NCI-H146 treated with DMSO at 0.1 percent for 48 hours (cell line): Measurements from ENCODE around the gene TFDP2.
"Not testable (repeated sequence)": the region's sequence is repeated elsewhere in the genome, so short reads cannot be mapped to it uniquely, and the experiment has no call there.

Experiments
- DNase-seq: peaks from one replicate; lab custom pipeline; 2025; ENCODE audit not compliant: unreplicated experiment; lab: John Stamatoyannopoulos, UW

TFDP2 gene

GRCh38 chr3:141930801-141931200, 218.5 kb downstream of the TFDP2 start:
- no peak for DNase-seq

GRCh38 chr3:141929341-141929995, 219.9 kb downstream of the TFDP2 start:
- no peak for DNase-seq

DNA sequence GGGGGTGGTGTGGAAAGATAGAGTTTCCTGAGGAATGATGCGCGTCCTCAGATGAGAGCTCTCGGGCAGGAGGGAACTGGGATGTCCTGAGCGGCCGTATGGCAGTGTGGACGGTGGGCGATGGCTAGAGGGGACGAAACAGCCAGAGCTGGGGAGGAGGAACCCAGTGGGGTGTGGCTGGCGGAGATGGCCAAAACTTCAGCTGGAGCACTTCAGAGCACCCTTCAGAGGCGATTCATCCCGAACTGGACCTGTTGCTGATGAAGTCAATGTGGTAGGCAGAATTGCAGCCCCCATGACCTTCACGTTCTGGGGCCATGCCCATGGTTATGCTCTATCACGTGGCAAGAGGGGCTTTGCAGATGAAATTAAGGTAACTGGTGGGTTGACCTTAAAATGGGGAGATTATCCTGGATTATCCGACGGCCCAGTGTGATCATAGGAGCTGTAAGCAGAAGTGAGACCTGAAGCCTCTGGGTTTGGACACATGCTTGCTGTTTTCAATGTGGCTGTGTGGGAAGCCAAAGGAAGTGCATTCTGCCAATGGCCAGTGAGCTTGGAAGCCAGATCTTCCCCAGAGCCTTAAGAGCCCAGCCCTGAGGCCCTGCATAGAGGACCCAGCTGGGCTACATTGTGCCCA, 220.6 kb downstream of the TFDP2 start:
- DNase-seq: no peak

GRCh38 chr3:141926929-141927328, 222.4 kb downstream of the TFDP2 start:
- DNase-seq: no peak

- not testable (repeated sequence) for DNase-seq
Measured at GRCh38 chr3:141925677-141926076, 223.7 kb downstream of the TFDP2 start.

DNA sequence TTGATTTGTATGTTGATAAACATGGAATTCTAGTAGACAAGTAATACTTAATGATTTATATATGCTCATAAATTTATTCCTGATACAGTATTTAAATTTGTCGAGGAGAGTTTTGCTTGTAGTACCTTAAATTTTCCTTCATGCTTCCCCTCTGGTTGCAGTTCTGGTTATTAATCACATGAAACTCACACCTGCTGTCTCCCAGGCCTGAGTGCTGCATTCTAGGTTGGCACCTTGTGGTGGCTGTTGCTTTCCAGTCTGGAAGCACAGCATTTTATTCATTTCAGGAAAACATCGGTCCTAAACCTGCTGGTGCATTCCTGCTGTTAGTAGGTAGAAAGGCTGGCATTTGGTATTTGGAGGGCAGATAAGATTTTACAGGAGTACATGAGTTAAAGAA, 228.0 kb downstream of the TFDP2 start:
- no peak for DNase-seq

DNA sequence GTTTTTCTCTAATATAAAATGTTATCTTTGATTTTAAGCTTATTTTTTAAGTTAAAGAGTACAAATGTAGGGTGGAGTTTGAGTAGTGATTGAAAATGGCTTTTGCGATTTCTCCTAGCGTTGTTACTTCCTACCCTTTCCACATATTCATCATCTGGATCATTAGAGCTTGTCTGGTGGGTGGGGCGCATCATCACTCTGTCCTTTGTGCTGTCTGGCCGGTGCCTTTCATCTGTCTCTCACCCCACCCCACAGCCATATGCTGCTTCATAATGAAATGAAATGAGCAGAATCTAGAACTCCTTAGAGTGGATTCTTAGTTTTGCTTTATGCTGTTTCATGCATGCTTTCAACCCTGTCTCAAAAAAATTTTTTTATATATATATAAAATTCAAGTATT, 228.6 kb downstream of the TFDP2 start:
- no peak for DNase-seq

GRCh38 chr3:141915766-141916165, 233.6 kb downstream of the TFDP2 start:
- DNase-seq: no peak

DNA sequence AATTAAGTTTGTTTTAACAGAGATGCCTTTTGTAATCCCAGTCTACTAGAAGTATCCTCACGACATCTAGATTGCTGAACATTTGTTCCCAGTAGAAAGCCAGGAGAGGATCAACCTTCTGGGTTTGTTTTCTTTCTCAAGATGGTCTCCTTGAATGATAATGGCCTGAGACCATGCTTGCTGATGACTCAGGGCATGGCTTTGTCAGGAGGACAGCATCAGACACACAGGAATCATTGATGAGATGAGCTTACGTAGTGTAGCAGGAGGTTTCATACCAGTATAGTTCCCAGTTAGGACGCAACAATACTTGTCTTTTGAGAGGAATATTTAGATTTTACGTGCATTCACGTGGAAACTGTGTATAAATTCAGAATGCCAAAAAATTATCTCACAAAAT, 234.3 kb downstream of the TFDP2 start:
- DNase-seq: no peak

- DNase-seq: no peak
Measured at GRCh38 chr3:141914311-141914710, 235.0 kb downstream of the TFDP2 start.

DNA sequence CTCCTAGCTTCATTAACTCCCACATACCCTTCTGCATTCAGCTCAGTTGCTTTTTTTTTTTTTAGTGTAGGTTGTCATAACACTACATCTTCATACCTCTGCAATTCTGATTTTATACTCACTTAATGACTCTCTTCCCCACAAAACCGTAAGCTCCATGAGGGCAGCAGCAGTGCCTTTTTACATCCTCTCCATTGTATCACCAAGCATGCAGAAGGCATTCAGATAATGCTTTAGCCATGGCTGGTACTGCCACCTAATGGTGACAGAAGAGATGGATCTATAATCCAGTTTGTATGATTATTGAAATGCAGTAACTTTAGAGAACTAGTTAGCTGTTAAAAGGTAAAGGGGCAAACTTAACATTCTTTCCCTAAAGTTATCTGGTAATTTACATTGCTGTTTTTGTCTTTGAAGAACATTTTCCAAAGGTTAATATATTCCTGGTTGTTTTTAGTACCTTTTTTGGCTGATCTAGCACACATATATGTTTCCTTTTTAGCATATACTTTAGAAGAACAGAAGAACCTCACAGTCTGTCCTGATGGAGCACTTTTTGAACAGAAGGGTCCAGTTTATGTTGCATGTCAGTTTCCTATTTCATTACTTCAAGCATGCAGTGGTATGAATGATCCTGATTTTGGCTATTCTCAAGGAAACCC, 236.1 kb downstream of the TFDP2 start:
- DNase-seq: peak; percentile 32

DNA sequence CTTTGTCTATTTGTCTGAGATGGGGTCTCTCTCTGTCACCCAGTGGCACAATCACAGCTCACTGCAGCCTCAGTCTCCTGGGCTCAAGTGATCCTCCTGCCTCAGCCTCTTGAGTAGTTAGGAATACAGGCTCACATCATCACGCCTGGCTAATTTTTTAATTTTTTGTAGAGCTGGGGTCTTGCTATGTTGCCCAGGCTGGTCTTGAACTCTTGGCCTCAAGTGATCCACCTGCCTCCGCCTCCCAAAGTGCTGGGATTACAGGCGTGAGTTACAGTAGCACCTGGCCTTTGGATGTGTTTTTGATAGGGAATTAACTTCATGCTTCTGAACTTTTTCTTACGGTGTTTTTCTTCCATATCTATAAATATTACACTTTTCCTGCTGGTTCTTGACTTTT, 239.4 kb downstream of the TFDP2 start:
- DNase-seq: not testable (repeated sequence)

- no peak for DNase-seq
Measured at GRCh38 chr3:141909408-141909807, 239.9 kb downstream of the TFDP2 start.

DNA sequence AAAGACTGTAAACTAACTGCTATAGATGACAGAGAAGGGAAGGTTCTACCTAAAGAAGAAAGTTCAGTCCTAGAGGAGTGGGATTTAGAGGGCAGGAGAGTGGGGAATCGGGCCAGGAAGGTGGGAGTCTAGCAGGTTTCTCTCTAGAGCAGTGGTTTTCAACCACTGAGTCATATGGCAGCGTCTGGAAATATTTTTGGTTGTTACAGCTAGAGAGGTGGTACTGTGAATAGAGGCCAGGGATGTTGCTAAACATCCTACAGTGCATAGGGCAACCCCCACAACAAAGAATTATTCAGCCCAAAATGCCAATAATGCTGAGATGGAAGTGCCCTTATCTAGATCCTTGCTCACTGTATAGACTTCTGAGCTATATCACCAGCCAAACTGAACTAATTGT, 244.2 kb downstream of the TFDP2 start:
- no peak for DNase-seq

DNA sequence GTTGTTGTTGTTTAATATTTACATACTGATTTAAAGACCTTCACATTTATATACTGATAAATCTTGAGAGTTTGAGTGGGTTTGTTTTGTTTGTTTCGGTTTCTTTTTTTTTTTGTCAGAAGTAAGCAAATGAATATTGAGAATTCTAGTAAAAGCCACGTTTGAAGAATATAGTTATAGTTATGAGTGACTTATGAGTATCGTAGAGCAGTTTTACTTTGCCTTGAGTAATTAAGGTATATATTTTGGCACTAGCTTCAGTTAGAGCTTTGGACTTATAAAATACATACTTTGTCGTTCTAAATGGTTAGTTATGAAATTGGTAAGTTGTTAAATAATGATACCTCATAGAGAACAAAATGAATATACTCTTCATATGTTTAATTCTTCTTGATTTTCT, 245.1 kb downstream of the TFDP2 start:
- DNase-seq: no peak

DNA sequence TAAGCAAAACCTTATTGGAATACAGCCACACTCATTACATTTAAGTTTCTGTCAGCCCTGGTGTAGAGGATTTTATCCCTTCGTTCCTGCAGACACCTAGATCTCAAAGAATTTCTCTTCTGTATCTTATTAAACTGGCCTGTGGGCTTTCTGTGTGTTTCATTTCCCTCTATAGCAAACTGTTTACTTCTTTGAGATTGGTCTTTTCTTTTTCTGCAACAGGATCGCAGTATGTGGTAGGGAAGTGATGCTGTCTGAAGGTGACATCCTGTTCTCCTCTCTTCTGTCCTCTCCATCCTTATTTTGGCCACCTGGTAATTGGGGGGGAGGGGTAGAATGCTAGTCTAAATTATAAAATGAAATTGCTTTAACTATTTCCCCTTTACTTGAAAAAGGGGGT, 247.4 kb downstream of the TFDP2 start:
- no peak for DNase-seq

DNA sequence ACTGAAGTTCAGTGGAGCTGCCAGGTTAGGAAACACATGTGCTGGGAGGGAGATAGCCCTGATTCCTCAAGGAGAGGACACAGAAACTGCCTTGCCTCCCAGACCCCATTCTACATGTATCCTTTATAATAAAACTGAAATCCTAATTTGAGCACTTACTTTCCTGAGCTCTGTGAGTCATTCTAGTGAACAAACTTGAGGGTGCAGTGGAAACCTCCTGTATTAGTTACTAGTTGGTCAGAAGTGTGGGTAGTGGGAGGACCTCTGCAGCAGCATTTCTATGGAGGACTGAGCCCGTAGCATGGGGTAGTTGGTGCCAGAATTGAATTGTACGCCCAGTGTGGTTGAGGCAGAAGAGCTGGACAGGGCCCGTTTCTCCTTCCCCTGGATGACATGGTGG, 249.0 kb downstream of the TFDP2 start:
- DNase-seq: no peak

DNA sequence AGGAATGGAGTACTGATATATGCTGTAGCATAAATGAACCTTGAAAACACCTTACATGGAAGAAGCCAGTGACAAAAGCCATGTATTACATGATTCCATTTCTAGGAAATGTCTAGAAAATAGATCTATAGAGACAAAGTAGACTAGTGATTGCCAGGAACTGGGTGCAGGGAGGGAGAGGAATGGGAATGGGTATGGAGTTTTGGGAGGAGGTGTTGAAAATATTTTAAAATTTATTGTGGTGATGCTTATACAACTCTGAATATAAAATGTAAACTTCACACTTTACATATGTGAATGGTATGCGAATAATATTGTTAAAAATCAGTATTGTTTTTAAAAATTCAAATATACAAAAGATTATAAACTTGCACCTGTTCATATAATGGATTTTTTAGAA, 250.4 kb downstream of the TFDP2 start:
- no peak for DNase-seq

DNA sequence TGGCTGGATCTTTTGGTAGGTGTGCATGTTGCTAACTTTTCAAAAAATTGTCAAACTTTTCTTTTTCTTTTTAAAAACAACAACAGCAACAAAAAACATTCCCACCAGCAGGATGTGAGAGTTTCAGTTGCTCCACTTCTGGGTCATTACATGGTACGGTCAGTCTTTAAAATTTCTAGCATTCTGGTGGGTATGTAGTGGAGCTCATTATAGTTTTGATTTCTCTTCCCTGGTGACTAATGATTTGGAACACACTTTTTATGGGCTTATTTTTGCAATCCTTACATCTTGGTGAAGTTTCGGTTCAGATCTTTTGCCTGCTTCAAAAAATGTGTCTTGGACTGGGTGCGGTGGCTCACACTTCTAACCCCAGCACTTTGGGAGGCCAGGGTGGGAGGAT, 253.6 kb downstream of the TFDP2 start:
- no peak for DNase-seq

DNA sequence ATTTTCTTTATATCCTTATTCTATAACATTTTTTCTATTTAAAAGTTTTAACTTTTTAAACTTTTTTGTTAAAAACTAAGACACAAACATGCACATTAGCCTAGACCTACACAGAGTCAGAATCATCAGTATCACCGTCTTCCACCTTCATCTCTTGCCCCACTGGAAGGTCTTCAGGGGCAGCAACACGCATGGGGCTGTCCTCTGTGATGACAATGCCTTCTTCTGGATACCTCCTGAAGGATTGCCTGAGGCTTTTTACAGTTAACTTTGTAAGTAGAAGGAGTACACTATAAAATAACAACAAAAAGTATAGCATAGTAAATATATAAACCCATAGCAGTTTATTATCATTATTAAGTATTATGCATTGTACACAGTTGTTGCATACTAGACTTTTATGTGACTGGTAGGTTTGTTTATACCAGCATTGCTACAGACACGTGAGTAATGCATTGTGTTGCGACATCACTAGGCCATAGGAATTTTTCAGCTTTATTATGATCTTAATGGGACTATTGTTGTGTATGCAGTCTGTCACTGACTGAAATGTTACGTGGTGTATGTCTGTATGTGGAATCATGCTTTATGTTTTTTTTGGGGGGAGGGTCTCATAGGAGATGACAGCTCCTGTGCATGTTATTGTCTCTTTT, 254.7 kb downstream of the TFDP2 start:
- DNase-seq: no peak
